HFF-Myc (cell line): Measurements from ENCODE around the gene FARP2.

ENCODE experiments used
- DNase-seq: peaks from one replicate; pipeline ENCODE4 v3.0.0-alpha.2; 2011; ENCODE audit warnings: low read depth; ENCODE audit errors: extremely low read depth
- H3K4me3 ChIP-seq: replicated peaks from 2 replicates; pipeline ENCODE4 v1.5.1; 2011; ENCODE audit warnings: low read depth, mild to moderate bottlenecking, control low read depth, low read length
- TF ChIP-seq, protein P1 (sequence below): IDR thresholded peaks from 2 replicates; pipeline ENCODE4 v1.5.1; 2012; ENCODE audit warnings: mild to moderate bottlenecking, low read depth, low read length, control low read depth; ENCODE audit errors: missing control alignments

FARP2 gene

DNA sequence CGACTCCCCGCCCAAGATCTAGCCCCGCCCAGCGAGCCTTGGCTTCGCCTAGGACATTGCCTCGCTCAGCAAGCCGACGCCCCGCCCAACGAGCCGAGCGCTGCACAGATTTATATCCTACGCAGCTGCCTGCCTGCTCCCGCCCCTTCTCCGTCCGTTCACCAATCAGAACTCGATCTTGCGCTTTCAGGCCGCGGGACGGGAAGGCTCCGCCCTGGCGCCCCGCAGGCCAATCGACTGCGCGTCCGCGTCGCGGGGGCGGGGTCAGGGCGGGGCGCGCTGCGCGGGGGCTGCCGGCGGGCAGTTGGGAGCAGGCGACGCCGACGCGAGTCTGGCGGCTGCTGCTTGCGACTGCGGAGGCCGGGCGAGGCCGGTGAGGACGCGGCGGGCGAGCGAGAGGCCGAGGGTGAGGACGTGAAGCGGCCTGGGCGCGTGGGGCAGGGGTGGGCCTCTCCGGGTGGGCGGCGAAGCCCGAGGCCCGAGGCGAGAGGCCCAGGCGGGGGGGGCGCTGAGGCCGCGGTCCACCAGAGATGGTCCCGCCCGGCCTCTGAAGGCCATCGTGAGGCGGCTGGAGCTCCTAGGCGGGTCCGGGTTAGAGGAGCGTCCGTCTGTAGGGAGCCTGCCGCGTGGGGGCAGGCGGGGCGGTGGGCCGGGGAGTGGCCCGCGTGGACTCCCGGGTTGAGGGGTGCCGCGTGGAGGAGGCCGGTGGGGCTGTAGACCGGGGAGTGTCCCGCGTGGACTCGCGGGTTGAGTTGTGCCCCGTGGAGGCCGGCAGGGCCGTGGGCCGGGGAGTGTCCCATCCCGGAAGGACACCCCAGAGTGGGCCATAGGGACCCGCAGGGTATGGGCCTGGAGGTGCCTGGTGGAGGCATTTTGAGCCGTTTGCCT lies at the start of gene FARP2:
Gene FARP2 (plus strand): TSS at position 303 of the 888 bp plus-strand sequence. CDS start 16,823 bp downstream, outside the sequence.
- DNase-seq, result peak; percentile 95
- TF ChIP-seq, protein P1, sequence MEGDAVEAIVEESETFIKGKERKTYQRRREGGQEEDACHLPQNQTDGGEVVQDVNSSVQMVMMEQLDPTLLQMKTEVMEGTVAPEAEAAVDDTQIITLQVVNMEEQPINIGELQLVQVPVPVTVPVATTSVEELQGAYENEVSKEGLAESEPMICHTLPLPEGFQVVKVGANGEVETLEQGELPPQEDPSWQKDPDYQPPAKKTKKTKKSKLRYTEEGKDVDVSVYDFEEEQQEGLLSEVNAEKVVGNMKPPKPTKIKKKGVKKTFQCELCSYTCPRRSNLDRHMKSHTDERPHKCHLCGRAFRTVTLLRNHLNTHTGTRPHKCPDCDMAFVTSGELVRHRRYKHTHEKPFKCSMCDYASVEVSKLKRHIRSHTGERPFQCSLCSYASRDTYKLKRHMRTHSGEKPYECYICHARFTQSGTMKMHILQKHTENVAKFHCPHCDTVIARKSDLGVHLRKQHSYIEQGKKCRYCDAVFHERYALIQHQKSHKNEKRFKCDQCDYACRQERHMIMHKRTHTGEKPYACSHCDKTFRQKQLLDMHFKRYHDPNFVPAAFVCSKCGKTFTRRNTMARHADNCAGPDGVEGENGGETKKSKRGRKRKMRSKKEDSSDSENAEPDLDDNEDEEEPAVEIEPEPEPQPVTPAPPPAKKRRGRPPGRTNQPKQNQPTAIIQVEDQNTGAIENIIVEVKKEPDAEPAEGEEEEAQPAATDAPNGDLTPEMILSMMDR, result no peak

GRCh38 chr2:241307055-241307454 lies 49.0 kb upstream of the FARP2 start:
- TF ChIP-seq, protein P1, result no peak
- no peak for DNase-seq
- no peak overlapping the region for H3K4me3 ChIP-seq

More for the DNA sequence above, at the start of gene FARP2:
- peak within 1 kb of the TSS; percentile 90 for H3K4me3 ChIP-seq

DNA sequence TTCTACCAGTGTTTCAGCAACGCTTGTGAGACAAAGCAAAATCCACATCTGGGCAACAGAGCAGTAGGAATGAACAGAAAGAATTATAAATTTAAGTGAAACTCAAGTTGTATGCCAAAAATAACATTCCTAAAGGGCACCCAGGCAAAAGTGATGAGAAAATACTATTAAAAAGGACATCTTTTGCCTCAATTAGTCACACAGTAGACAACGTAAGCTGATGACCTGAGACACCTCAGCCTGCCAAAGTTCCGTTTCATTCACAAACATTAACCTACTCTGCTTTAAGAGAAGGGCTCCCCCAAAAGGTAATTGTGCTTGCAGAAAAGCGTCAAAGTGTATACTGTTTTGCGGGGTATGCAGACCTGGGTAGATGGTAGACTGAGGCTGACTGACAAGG lies 47.8 kb upstream of the FARP2 start:
- TF ChIP-seq, protein P1, result no peak

GRCh38 chr2:241308832-241309500 lies 47.1 kb upstream of the FARP2 start:
- DNase-seq, result no peak
- H3K4me3 ChIP-seq, result no peak overlapping the region
- TF ChIP-seq, protein P1, result no peak

More for the DNA sequence above, 47.8 kb upstream of the FARP2 start:
- no peak overlapping the region for H3K4me3 ChIP-seq
- no peak for DNase-seq

DNA sequence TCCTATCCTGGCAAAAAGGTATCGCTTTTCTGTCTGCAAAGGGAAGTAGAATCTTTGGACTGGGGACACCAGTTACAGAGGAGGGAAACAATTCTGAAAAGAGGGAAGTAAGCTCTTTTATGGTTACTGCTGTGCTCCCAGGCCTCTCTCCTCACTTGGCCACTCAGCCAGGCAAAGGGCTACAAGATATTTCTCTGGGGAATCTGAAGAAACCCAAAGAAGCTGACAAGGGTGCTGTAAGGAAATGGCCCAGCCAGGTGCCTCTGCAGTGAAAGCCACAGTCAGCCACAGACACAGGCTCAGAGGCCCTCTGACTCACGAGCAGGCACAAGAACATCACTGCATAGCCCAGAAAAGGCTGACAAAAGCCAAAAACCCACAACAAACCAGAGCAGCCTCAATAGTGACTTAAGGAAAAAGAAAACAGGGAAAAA lies 46.4 kb upstream of the FARP2 start:
- DNase-seq, result no peak
- H3K4me3 ChIP-seq, result no peak overlapping the region
- TF ChIP-seq, protein P1, result no peak

DNA sequence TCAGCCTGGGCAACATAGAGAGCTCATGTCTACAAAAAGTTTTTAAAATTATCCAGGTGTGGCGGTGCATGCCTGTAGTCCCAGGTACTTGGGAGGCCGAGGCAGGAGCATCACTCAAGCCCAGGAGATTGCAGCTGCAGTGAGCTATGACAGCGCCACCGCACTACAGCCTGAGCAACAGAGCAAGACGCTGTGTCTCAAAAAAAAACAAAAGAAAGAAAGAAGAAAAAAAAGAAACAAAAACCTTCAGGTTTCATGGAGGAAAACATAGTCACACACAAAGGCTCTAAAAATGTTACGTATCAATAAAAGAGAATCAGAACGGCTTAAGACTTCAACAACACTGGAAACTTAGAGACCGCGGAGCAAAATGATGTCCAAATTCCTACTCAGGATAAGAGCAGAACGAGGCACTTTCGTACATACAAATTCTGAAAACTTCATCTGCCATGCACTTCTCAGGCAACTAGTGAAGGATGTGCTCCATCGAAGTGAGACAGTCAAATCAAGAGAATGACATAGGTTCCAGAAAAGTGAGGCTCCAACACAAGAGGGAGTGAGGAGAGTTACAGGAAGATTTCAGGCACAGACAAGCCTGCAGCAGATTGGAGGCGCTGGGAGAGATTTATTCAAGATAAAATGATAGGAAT lies 45.0 kb upstream of the FARP2 start:
- TF ChIP-seq, protein P1, result no peak
- no peak for DNase-seq

More for the DNA sequence above, 45.0 kb upstream of the FARP2 start:
- H3K4me3 ChIP-seq, result no peak overlapping the region
